AG09319 (cell line): Measurements from ENCODE around the gene MACF1.

Experiments
- DNase-seq: peaks from one replicate; pipeline ENCODE4 v3.0.0-alpha.2; 2010; ENCODE audit warnings: low read depth; ENCODE audit errors: extremely low read depth
- TF ChIP-seq, protein P1 (sequence below): IDR thresholded peaks from 2 replicates; pipeline ENCODE4 v1.5.1; 2011; ENCODE audit warnings: low read depth, mild to moderate bottlenecking, inconsistent platforms, low read length, moderate library complexity

MACF1 gene

DNA sequence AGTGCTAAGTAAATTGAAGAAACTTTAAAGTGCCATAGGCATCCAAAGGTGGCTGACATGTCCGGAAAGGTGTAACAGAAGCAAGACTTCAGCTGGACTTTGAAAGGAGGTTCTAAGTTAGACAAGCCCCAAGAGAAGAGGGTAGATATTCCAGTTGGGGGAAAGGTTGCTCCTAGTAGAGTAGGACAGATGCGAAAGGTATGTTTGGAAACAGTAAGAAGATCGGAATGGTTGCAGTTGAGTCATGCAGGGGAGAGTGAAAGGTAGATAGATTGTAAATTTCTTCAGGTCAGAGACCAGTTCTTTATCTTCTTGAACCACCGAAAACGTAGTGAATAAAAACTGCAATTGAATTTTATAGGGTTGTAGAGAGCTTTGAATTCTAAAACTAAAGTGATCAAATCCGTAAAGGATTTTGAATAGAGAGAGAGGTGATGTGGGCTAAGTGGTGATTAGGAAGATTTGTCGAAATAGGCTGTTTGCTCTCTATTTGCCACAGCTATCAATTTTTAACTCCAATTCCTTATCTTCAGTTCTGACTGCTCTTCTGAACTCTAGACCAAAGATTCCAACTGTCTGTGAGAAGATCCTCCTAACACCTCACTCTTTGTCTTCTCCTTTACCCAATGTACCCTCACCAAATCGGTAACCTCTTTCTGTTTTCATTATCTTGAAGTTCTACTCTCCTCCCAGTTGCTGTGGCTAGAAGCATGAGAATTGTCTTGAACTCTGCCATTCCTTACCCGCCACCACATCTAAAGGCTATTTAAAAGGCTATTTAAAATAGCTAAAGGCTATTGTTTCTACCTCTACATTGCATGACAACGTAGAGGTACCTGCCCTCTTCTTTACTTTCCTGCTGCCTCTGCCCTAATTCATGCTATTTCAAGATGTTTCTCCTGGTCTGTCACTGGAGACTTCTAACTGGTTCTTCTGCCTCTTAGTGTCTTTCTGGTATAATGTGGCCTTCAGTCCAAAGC lies 16.7 kb downstream of the MACF1 start:
- DNase-seq = no peak
- TF ChIP-seq, protein P1, sequence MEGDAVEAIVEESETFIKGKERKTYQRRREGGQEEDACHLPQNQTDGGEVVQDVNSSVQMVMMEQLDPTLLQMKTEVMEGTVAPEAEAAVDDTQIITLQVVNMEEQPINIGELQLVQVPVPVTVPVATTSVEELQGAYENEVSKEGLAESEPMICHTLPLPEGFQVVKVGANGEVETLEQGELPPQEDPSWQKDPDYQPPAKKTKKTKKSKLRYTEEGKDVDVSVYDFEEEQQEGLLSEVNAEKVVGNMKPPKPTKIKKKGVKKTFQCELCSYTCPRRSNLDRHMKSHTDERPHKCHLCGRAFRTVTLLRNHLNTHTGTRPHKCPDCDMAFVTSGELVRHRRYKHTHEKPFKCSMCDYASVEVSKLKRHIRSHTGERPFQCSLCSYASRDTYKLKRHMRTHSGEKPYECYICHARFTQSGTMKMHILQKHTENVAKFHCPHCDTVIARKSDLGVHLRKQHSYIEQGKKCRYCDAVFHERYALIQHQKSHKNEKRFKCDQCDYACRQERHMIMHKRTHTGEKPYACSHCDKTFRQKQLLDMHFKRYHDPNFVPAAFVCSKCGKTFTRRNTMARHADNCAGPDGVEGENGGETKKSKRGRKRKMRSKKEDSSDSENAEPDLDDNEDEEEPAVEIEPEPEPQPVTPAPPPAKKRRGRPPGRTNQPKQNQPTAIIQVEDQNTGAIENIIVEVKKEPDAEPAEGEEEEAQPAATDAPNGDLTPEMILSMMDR = no peak

- TF ChIP-seq, protein P1 = no peak
- DNase-seq = no peak
Observed at GRCh38 chr1:39224295-39224829, 19.9 kb downstream of the MACF1 start.

DNA sequence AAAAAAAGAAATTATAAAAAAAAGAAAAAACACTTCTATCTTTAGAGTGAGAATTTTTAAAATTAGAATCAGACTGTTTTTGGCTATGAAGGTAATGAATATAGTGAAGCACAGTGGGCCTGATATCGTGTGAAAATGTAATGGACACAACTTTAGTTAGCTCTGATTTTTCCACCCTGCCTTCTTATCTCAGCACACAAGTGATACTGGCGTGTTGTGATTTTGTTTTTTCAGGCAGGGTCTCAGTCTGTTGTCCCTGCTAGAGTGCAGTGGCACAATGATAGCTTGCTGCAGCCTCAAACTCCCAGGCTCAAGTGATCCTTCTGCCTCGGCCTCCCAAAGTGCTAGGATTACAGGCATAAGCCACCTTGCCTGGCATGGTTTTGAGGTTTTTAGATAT lies 22.3 kb downstream of the MACF1 start:
- DNase-seq = no peak
- TF ChIP-seq, protein P1 = no peak

GRCh38 chr1:39228252-39228651 lies 23.8 kb downstream of the MACF1 start:
- TF ChIP-seq, protein P1 = no peak
- no peak for DNase-seq

GRCh38 chr1:39229504-39229903 lies 25.0 kb downstream of the MACF1 start:
- DNase-seq = no peak
- TF ChIP-seq, protein P1 = no peak

DNA sequence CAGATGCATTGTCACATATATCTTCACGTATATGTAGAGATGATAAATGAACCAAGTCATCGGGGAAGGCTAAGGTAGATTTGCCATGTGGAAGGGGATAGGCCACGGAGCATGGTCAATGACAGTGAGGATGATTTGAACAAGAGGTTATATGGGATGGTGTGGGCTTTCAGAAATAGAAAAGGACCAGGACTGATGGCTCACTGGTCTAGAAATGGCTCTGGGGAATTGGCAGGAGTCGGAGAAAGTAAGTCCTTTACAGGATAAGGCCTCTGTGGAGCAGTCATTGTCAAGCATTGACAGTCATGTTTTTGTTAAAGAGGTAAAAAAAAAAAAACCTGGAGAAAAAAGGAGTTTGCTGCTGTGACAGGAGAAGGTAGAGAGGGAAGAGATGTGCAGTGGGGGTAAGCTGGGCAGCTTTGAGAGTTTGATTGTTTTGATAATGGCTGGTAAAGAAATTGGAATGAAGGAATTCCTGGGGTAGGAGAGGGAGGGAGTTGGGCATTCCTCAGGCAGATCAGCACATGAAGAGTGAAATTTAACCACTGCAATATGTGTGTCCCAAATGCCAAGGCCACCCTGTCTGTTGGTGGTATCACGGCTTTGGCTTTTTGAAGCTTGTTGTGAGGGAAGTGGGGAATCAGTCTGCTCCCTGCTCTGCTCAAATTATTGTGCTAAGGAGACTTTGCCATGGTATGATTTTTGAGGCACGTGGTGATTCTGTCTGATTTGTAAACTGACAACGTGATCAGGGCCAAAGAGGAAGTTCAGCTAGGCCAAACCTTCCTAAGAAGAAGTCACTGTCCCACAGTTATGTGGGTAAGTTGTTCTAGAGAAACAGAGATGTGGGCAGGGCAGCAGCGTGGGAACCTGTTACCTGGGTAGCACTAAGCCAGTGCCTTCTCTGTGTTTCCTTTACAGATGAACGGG lies 26.0 kb downstream of the MACF1 start:
- no peak for DNase-seq
- TF ChIP-seq, protein P1 = no peak
